GM19240 (cell line): ENCODE measurements around the gene ZNRF3.
A peak's percentile ranks its signal among the peaks of the same experiment; 100 is the strongest.
"Not testable (repeated sequence)": the region's sequence is repeated elsewhere in the genome, so short reads cannot be mapped to it uniquely, and the experiment has no call there.

Experiments
- DNase-seq: peaks from one replicate; pipeline ENCODE4 v3.0.0; 2011; ENCODE audit warnings: low spot score; ENCODE audit not compliant: insufficient read length

Gene ZNRF3

DNA sequence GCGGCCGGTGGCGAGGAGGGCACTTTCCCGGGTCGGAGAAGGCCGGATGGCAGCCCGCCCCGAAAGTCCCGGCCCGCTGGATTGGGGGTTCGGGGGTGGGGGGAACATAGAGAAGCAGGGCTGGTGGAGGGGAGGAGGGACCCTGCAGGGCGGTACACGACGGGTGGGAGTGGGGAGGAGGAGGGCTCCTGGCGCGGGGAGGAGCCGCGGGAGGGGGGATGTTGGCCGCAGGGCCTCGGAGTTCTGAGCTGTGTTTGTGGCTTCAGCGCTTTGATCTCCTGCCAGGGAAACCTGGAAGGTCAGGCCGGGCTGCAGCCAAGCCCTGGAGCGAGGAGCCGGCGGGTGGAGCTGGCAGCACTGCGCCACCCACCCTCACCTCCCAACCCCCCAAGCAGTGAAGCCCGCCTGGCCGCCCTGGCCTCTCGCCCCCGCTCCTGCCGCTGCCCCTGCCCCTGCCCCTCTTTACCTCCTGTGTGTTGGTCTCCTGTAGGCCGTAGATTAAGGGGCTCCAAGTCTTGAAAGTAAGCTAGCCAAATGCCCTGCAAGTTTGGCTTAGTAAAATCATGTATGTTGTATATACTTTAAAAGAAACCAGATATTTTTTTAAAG is 147.3 kb downstream of the ZNRF3 start:
- DNase-seq = no peak

DNA sequence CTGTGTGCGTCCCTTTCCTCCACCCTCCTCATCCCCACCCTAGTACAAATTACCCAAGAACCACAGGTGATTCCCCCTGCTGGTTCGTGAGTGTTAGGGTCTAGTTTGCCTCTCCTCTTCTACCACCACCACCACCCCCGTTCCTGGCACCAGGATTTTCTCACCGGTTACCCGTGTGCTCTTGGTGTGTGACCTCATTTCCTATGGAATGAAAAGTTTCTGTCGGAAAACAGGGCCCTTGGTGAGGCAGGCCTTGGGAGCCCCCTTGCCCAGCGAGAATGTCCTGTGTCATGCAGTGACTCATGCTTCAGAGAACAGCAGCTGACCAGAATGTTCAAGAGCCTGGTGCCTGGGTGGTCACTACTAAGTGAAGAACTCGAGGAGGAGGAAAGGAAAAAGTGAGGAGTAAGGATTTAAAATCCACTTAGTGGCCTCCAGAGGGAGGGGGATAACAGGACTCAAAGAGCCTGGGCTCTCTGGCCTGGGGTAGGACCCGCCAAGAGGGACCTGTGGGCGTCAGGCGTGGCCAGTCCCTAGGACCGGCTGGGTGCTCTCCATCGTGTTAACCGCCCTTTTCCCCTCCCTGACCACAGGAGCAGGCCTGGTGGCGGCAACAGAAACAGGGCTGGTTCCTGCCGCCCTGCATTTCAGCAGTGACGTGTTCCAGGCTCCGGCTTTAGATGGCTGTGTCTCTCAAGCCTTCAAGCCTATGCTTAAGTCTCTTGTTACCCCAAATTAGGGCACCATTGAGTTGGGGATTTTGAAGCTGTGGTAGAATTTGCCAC is 148.0 kb downstream of the ZNRF3 start:
- DNase-seq = no peak

DNA sequence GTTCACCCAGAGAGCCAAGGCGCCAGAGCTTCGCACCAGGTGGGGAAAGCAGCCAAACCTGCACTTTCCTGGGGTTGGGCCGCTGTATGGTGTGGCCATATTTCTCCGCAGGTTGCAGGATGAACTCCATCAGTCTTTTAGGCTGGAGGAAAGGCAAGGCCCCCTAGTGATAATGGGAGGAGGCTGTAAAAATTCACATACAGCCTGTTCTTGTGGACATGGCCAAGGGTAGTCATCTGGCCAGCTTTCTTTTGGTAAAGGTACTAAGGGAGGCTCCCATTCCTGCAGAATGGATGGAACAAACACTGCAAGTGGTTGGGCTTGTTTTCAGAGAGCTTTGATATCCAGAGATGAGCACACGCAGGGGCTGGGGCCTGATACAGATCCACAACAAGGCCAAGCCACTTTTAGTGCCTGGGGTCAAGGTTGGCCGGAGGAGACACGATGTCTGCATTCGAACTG is 148.7 kb downstream of the ZNRF3 start:
- DNase-seq = no peak

DNA sequence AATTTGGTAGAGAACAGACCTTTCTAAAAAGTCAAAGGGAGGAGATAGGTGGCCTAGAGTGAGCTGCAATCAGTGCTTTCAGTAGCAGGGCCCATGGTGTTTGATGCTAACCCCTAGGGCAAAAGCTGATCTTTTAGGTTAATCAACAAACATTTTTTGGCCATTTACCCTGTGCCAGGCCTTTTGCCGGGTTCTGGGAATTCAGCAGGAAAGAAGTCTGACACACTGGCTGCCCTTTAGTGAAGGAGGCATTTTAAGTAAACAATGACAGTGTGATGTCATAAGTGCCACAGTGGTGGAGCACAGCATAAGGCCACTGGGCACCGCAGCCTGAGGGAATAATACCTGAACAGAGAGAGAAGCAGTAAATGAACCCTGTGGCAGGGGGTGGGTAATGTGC is 149.2 kb downstream of the ZNRF3 start:
- DNase-seq = no peak

DNA sequence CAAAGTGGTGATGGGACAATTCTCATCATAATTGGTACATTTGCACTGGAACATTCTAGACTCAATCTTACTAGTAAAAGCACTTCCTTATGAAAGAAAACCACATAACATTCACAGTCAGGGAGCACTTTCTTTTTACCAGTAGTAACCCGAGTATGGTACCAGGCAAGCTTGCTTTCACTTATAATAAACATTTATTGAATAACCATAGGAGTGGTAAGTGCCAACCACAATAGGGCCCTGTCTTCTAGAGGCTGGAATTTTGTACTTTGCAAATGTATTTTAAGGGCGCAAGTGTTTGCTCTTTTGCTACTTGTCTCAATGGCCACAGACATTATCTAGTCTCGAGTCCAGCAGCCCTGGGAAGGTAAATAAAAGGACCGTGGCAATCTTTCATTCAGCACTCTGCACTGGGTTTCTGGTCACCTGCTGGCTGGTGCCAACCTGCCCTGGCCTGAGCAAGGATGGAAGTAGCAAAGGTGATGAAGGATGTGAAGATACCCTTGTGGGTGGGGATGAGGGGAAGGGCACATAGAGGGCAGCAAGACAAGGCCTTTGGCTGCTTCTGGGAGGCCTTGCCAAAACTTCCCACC is 154.1 kb downstream of the ZNRF3 start:
- DNase-seq = no peak

DNA sequence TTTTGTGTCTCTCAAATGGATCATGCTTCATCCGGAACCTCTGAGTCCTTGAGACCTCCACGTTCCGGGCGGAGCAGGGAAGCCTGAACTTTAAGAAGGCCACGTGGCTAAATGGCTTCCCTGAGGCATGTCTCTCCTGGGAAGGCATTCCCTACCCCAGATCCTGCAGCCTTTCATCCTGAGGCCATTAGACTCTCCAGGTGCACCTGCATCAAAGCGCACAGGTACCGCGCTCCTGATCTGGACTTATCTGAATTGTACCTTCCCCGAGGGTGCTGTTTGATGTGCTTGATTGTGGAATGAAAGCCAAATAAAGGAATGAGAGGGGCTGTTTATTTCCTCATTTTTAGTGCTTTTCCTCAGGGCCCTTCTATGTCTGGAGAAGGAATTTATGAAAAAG is 155.8 kb downstream of the ZNRF3 start:
- DNase-seq = no peak

DNA sequence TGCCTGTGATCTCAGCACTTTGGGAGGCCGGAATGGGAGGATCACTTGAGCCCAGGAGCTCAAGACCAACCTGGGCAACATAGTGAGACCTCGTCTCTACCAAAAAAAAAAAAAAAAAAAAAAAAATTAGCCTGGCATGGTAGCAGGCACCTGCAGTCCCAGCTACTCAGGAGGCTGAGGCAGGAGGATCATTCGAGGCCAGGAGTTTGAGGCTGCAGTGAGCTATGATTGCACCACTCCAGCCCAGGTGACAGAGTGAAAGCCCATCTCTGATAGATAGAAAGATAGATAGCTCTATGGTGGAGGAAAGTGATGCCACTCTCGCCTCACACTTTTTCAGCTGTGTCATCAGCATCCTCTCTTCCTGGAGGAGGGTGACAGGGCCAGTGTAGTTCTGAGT is 156.3 kb downstream of the ZNRF3 start:
- not testable (repeated sequence) for DNase-seq

DNA sequence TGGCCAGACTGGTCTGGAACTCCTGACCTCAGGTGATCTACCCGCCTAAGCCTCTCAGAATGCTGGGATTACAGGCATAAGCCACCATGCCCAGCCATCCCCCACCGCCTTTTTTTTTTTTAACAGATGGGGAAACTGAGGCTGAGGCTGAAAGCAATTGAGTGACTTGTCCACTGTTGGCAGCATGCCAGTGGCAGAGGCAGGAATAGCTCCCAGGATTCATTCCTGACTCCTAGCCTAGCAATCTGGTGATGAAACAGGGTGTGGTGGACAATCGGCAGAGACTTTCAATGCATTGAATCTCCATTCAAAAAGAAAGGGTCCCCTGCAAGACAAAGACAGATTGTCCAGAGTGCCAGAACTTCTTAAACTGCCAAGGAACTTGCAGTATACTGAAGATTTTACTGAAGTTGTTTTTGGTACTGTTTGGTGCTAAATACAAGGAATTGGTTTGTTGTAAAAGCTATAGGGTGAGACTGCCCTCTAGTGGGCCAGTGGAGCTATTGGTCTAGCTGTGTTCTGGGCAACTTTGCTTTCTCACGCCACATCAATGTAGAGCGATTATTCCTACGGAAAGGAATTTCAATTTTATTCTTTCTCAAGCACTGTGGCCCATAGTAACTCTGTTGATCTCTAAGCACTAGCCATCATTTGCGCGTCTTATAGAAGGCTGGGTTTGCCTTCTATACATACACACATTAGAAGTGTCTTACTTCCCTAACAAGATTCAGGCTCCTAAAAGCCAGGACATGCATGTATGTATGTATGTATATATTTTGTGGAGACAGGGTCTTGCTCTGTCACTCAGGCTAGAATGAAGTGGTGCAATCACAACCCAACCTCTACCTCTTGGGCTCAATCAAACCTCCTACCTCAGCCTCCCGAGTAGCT is 157.3 kb downstream of the ZNRF3 start:
- peak; percentile 51 for DNase-seq

DNA sequence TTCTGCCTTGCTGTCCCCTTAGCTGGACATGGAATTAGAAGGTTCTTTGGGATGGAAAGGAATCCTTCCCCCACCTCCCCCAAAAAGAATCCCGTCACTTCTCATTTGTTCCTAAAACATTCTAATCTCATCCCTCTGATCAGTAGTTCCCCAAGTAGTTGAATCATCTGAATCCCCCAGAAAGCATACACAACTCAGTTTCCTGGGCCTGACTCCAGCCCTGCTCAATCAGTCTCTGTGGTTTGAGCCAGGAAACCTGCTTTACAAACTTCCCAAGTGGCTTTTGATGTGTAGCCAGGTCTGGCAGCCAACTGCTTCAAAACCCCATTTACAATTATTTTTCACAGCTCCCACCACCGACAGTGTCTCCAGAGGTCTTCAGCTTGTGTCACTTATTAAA is 158.0 kb downstream of the ZNRF3 start:
- DNase-seq = no peak

DNA sequence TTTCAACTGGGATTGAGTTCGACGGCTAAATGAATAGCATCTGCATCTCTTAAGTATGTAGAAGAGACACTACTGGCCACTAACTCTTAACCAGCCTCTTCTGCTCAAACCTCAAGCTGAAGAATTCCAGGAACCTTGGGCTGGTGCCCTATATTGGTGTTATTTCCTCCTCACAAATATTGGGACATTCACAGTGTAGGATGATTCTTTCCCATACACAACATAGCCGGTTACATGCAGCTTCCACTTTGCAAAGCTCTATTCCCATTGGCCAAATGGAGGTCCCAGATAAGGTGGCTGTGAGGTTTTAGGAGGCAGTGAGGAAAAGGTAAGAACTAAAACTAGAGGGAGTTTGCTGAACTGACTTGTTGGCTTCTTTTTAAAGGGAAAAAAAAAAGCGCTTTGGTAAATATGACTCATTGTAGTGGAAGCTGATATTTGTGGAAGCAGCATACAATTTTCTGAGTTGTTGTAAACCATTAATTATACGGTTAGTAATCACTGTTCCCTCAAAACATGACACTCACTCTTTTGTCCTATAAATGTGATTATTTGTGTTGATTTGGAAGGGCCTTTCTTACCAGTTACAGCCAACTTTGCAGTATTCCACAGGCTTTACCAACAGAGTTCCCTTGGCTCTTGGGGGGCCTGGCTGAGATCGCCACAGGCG is 160.7 kb downstream of the ZNRF3 start:
- DNase-seq = no peak

DNA sequence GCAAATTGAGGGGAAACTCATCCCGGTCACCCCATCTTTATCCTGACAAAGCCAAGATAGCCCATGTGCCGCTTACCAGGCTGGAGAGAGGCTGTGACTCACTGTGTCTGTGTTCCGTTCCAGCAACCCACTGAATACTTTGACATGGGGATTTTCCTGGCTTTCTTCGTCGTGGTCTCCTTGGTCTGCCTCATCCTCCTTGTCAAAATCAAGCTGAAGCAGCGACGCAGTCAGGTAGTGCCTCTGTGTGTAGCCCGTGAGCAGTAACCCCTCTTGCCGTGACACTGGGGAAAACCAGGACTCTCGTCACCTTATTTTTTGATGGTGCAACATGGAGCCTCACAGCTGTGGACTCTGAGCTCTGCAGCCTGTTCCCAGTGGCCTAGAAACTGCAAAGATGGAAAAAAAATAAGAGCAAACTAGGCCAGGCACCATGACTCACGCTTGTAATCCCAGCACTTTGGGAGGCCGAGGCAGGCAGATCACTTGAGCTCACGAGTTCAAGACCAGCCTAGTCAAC is 161.3 kb downstream of the ZNRF3 start:
- no peak for DNase-seq

DNA sequence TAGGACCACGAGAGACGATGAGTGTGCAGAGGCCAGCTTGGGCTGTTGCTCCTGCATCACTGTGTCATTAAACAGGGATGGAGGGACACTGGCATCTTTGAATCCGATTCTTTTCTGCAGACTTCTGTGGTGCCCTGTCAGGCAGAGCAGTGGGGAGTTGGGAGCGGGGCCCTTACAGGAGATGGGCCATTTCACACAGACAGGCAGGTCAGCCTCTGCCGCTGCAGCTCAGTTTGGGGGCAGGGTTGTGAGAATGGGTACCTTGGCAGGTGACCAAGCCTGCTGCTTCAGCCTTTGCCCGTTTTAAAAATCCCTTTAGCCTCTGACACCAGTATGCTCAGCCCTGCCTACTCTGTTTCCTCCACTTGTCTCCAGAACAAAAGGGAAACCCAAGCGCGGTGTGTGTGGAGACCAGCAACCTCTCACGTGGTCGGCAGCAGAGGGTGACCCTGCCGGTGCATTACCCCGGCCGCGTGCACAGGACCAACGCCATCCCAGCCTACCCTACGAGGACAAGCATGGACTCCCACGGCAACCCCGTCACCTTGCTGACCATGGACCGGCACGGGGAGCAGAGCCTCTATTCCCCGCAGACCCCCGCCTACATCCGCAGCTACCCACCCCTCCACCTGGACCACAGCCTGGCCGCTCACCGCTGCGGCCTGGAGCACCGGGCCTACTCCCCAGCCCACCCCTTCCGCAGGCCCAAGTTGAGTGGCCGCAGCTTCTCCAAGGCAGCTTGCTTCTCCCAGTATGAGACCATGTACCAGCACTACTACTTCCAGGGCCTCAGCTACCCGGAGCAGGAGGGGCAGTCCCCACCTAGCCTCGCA is 165.7 kb downstream of the ZNRF3 start:
- no peak for DNase-seq

DNA sequence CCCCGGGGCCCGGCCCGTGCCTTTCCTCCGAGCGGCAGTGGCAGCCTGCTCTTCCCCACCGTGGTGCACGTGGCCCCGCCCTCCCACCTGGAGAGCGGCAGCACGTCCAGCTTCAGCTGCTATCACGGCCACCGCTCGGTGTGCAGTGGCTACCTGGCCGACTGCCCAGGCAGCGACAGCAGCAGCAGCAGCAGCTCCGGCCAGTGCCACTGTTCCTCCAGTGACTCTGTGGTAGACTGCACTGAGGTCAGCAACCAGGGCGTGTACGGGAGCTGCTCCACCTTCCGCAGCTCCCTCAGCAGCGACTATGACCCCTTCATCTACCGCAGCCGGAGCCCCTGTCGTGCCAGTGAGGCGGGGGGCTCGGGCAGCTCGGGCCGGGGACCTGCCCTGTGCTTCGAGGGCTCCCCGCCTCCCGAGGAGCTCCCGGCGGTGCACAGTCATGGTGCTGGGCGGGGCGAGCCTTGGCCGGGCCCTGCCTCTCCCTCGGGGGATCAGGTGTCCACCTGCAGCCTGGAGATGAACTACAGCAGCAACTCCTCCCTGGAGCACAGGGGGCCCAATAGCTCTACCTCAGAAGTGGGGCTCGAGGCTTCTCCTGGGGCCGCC is 166.4 kb downstream of the ZNRF3 start:
- DNase-seq = no peak

DNA sequence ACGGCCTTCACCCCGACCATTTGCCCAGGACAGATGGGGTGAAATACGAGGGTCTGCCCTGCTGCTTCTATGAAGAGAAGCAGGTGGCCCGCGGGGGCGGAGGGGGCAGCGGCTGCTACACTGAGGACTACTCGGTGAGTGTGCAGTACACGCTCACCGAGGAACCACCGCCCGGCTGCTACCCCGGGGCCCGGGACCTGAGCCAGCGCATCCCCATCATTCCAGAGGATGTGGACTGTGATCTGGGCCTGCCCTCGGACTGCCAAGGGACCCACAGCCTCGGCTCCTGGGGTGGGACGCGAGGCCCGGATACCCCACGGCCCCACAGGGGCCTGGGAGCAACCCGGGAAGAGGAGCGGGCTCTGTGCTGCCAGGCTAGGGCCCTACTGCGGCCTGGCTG is 167.1 kb downstream of the ZNRF3 start:
- no peak for DNase-seq

DNA sequence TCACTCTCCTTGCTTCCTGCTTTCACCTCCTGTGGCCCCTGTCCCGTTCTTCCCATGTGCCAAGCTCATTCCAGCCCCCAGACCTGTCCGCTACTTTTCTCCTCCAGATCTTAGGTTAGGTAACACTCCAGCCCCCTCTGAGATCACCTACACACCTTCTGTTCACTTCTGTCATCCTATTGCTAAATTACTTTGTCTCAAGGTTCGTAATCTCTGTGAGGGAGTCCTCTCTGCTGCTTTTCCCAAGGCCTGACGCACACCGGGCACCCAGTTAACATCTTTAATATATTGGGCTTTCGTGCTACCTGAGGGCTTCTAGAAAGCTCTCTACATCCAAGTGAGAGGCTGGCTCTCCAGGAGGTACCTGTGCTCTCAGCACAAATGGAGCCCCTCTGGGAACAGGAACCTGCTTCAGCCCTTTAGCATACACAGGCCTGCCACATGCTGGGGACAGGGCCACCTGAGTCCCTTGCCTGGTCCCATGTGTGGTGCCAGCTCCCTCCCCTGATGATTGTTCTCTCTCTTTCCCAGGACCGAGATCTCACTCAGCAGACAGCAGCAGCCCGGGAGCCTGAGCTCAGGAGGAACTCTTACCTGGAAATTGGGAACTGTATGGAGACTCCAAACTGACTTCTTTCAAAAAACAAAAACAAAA is 169.8 kb downstream of the ZNRF3 start:
- DNase-seq = no peak

DNA sequence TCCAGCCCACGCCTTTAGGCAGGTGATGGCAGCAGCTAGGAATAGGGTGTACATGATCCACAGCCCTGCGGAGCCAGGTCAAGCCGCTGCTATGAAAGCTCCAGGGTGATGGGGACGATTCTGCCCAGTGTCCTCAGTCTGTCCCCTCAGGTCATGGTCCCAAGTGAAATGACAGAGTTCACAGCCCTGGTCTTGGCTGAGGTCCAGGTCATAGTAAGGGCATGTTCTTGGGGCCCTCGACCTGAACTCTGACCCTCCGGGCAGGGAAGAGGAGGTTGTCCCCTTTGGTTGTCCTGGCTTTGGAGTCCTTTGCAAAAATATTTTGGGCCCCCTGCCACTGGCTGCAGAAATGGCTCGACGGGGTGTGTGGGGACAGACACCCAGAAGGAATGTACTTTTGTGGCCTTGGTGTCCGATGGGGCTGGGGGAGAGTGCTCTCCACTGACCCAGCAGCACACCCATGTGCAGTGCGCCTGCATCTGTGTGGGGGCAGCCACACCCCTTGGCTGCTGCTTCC is 170.9 kb downstream of the ZNRF3 start:
- DNase-seq = no peak

DNA sequence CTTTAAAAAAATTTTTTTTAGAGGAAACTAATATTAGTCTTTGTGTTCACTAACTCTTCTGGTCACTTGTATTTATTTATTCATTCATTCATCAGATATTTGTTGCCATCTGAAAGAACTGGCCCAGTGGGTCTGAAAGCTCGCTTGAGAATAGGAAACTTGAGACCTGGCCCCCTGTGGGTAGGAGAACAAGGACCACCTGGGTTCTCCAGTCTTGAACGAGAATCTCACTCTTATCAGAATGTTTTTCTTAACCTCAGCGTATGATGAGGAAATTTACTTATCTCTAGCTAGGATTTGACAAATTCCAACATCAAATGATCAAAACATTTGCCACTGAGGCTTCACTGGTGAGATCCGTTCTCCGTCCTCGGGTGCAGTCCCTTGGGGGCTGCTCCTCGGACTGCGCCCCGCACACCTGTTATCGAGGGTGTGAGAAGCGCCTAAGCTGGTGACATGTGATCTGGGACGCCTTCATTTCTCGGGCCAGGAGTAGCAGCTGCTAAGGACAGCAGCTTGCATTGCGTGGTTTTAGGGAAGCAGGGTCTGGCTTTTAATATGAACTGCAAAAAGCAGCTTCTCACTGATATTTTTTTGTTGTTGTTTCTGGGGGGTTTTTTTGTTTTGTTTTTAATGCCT is 171.9 kb downstream of the ZNRF3 start:
- DNase-seq = no peak

DNA sequence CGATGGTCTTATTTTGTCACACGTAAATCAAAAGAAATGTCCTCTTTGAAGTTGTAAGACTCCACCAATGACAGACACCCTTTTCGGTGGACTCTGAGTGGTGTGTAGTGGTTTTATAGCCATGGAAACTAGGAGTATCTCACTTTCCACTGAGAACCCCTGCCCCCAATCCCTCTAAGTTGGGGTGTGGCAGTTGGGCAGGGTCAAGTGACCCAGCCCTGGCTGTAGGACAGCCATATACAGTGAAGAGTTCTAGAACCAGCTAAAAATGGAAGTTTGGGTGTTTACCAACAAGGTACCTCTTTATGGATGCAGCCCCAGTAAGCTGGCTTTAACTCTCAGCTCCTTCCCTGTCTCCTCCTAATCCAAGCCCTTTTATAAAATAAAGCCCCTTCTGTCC is 173.1 kb downstream of the ZNRF3 start:
- DNase-seq = no peak
